Pancreas (tissue), 10 donors: ENCODE results near the gene SPRTN. TPM values are rescaled to one million over a fixed set of nuclear protein-coding genes. Genes with fewer than 3 reads are reported as not detected.

Source experiments
- ATAC-seq, 4 donors: fragments of 200-7000 bp; cut with Tn5 transposase; one replicate each; pipeline versions ENCODE4 v1.8.0 to v1.9.1; 2020; ENCODE audit warnings: mild to moderate bottlenecking in 4 of 4, moderate library complexity in 4 of 4
- DNase-seq, 6 donors: peaks; one replicate each; pipeline ENCODE4 v3.0.0-alpha.2; 2020
- FAIRE-seq: peaks from 2 replicates; lab custom pipeline; 2012; peaks lifted over from hg19 to GRCh38; lab: Jason Lieb, UNC
- H3K27ac ChIP-seq, 4 donors: fragments of 200-600 bp; sonication (generic); 1 replicate in 3 of 4; 2 replicates in 1 of 4; pipeline versions ENCODE4 v1.5.0 to v1.8.0; 2020
- H3K27me3 ChIP-seq, 4 donors: fragments of 200-600 bp; one replicate each; pipeline ENCODE4 v1.8.0; 2021
- H3K36me3 ChIP-seq, 3 donors: fragments of 200-600 bp; sonication (generic) in 1 of 3; one replicate each; pipeline versions ENCODE4 v1.5.0 to v1.8.0; 2020 to 2021
- H3K4me1 ChIP-seq, 3 donors: fragments of 200-600 bp; one replicate each; pipeline ENCODE4 v1.8.0; 2021
- H3K4me3 ChIP-seq, 4 donors: fragments of 200-600 bp; sonication (generic) in 2 of 4; one replicate each; pipeline versions ENCODE4 v1.5.0 to v1.8.0; 2020 to 2021
- H3K9me3 ChIP-seq, 4 donors: fragments of 200-600 bp; one replicate each; pipeline ENCODE4 v1.8.0; 2021
- CTCF ChIP-seq, 4 donors: fragments of 200-600 bp; sonication (generic) in 3 of 4; IDR thresholded peaks; one replicate each; pipeline versions ENCODE4 v1.5.0 to v1.8.0; 2021; ENCODE audit warnings: antibody characterized with exemption in 4 of 4
- WGBS, 2 donors: extraction: QIAGEN DNeasy Blood & Tissue Kit; methylation state at CpG; one replicate each; pipeline ENCODE4 v1.1.7; 2013; 5-methylcytosine and 5-hydroxymethylcytosine counted together
- intact Hi-C, 3 donors: fragments of 100-400 bp; cut with DNase I; formaldehyde crosslinking; loops; one replicate each; pipeline versions ENCODE4 v1.11.1 to v1.14.2; 2022
- polyA plus RNA-seq, 2 donors: library from polyadenylated mRNA; stranded (reverse); fragments of 200-250 nt; gene quantifications; one replicate each; pipeline ENCODE4 v1.2.3, GENCODE V29; 2013
- total RNA-seq, 6 donors: library from RNA; stranded (reverse); fragmentation: NEBNext Ultra II Directional in 4 of 6; extraction: Animal tissue kit (Norgen Biotek cat#: 25700) in 4 of 6; gene quantifications; one replicate each; pipeline versions ENCODE4 v1.2.1 to v1.2.4, GENCODE V29; 2021 to 2023
- donor health status: healthy with polysubstance abuse.
- donor health status: DM: no; HTN: no; CAD: no; lungs with moderate emphysema.
- donor health status: DM: no; HTN: no; CAD: no.
- donor health status: control.
- donor health status: control.
- donor health status: Bipolar disorder and iron deficiency.
- donor health status: DM: yes; HTN: yes; CAD: no.
- donor health status: DM: no; HTN: no; CAD: no.
- donor health status: DM: no; HTN: no; CAD: no.
- donor health status: DM: yes; HTN: yes; CAD: no.

Gene SPRTN
- total and polyA plus RNA-seq, 8 donors = 2.2 to 5.6 (median 3.5) TPM

- FAIRE-seq (peak; percentile 98), DNase-seq (peak in 2 of 6 donors; percentile 24 to 38), ATAC-seq (peak; percentile 73 to 97 (median 91))
- intact Hi-C loops = loop anchor here in 1 of 3 donors (5.0 kb wide), 1 partner anchor 234 kb away; no protein-coding TSS in a partner anchor
- H3K4me3 ChIP-seq = no peak overlapping the region
- WGBS, 2 donors = 3 to 4% methylated on average over 4 of the region's 4 CpGs
- no peaks in the 10 kb centered on the region for H3K9me3 ChIP-seq
- peak; percentile 40 to 62 (median 58) for TF ChIP-seq CTCF (IDR thresholded peaks at IDR 0.05)
- no peaks in the 10 kb centered on the region for H3K36me3 ChIP-seq
- H3K27ac ChIP-seq = no peak overlapping the region
- no peaks in the 10 kb centered on the region for H3K4me1 ChIP-seq
- no peaks in the 10 kb centered on the region for H3K27me3 ChIP-seq
Measured at GRCh38 chr1:231357831-231358354, 19.8 kb downstream of the SPRTN start.

GRCh38 chr1:231359113-231359512 is 21.0 kb downstream of the SPRTN start:
- no peak for FAIRE-seq
- no peak overlapping the region for H3K4me3 ChIP-seq
- WGBS, 2 donors = 82 to 88% methylated on average over 6 of the region's 6 CpGs
- no peak for TF ChIP-seq CTCF (IDR thresholded peaks at IDR 0.05)
- no peaks in the 10 kb centered on the region for H3K9me3 ChIP-seq
- no peak overlapping the region for H3K27ac ChIP-seq
- DNase-seq = no peak
- no peaks in the 10 kb centered on the region for H3K27me3 ChIP-seq
- peak in 1 of 4 donors; percentile 43 for ATAC-seq
- intact Hi-C loops = loop anchor here in 1 of 3 donors (5.0 kb wide), 1 partner anchor 233 kb away; no protein-coding TSS in a partner anchor
- H3K36me3 ChIP-seq = no peaks in the 10 kb centered on the region
- H3K4me1 ChIP-seq = no peaks in the 10 kb centered on the region

GRCh38 chr1:231362325-231362724 is 24.2 kb downstream of the SPRTN start:
- H3K9me3 ChIP-seq = no peaks in the 10 kb centered on the region
- no peak for TF ChIP-seq CTCF (IDR thresholded peaks at IDR 0.05)
- no peaks in the 10 kb centered on the region for H3K4me1 ChIP-seq
- FAIRE-seq = no peak
- H3K36me3 ChIP-seq = peaks cover 0 to 3% (median 0%) of the 10 kb centered on the region in 3 donors
- WGBS, 2 donors = 92 to 97% methylated on average over 1 of the region's 1 CpG
- no peak overlapping the region for H3K27ac ChIP-seq
- ATAC-seq = no peak
- H3K4me3 ChIP-seq = no peak overlapping the region
- intact Hi-C loops = loop anchor here in 1 of 3 donors (10.0 kb wide), 1 partner anchor 52 kb away; no protein-coding TSS in a partner anchor
- no peak for DNase-seq
- no peaks in the 10 kb centered on the region for H3K27me3 ChIP-seq

- H3K4me1 ChIP-seq = no peaks in the 10 kb centered on the region
- ATAC-seq = no peak
- FAIRE-seq = no peak
- no peak for DNase-seq
- no peak overlapping the region for H3K27ac ChIP-seq
- H3K9me3 ChIP-seq = no peaks in the 10 kb centered on the region
- WGBS, 2 donors = 77 to 86% methylated on average over 1 of the region's 1 CpG
- peaks cover 0 to 7% (median 2%) of the 10 kb centered on the region in 3 donors for H3K36me3 ChIP-seq
- no peaks in the 10 kb centered on the region for H3K27me3 ChIP-seq
- H3K4me3 ChIP-seq = no peak overlapping the region
- no peak for TF ChIP-seq CTCF (IDR thresholded peaks at IDR 0.05)
- intact Hi-C loops = loop anchor here in 1 of 3 donors (10.0 kb wide), 1 partner anchor 51 kb away; no protein-coding TSS in a partner anchor
Measured at GRCh38 chr1:231363624-231364023, 25.5 kb downstream of the SPRTN start.

DNA sequence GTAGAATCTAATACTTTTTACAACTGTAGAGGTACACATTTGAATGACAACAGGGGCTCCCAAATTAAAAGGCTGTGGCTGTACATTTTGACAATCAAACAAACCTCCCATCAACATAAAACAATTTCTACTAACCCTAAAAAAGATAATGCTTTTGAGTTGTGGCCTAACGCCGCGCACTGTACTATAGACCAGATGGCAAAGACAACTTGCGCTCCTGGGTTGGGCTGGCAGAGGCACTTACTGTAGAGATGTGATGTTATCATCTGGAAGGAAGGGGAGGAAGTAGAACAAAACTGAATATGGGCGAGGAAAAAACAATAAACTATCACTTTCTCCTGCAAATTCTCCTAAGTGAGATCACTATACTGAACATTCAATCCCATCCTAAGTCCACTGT is 26.1 kb downstream of the SPRTN start:
- FAIRE-seq = no peak
- no peaks in the 10 kb centered on the region for H3K9me3 ChIP-seq
- no peaks in the 10 kb centered on the region for H3K27me3 ChIP-seq
- no peaks in the 10 kb centered on the region for H3K4me1 ChIP-seq
- TF ChIP-seq CTCF (IDR thresholded peaks at IDR 0.05) = no peak
- intact Hi-C loops = loop anchor here in 1 of 3 donors (10.0 kb wide), 1 partner anchor 51 kb away; no protein-coding TSS in a partner anchor
- H3K27ac ChIP-seq = no peak overlapping the region
- no peak for ATAC-seq
- DNase-seq = no peak
- H3K4me3 ChIP-seq = no peak overlapping the region
- WGBS, 2 donors = 92 to 95% methylated on average over 5 of the region's 5 CpGs
- peaks cover 0 to 7% (median 3%) of the 10 kb centered on the region in 3 donors for H3K36me3 ChIP-seq
